Right atrium auricular region (tissue), 2 donors: Measurements from ENCODE around the gene PCYOX1L. TPM values are rescaled to one million over a fixed set of nuclear protein-coding genes. Genes with fewer than 3 reads are reported as not detected.
A peak's percentile ranks its signal among the peaks of the same experiment; 100 is the strongest.

Experiments used
- DNase-seq: peaks from one replicate; pipeline ENCODE4 v3.0.0-alpha.2; 2019; ENCODE audit warnings: low spot score
- H3K27ac ChIP-seq, 2 donors: fragments of 200-600 bp; sonication (generic); 1 replicate in 1 of 2; 2 replicates in 1 of 2; pipeline ENCODE4 v1.5.1; 2016 to 2019
- H3K27me3 ChIP-seq, 2 donors: fragments of 200-600 bp; sonication (generic); one replicate each; pipeline versions ENCODE4 v1.5.1 to v1.6.0; 2017 to 2019
- H3K36me3 ChIP-seq: fragments of 200-600 bp; sonication (generic); one replicate; pipeline ENCODE4 v1.5.1; 2016
- H3K4me1 ChIP-seq, 2 donors: fragments of 200-600 bp; sonication (generic); one replicate each; pipeline versions ENCODE4 v1.5.1 to v1.6.0; 2017 to 2019
- H3K4me3 ChIP-seq, 2 donors: fragments of 200-600 bp; sonication (generic); 1 replicate in 1 of 2; 2 replicates in 1 of 2; pipeline ENCODE4 v1.5.1; 2017 to 2019; ENCODE audit warnings: mild to moderate bottlenecking in 1 of 2, moderate library complexity in 1 of 2
- H3K9me3 ChIP-seq, 2 donors: fragments of 200-600 bp; sonication (generic); one replicate each; pipeline ENCODE4 v1.5.1; 2019
- CTCF ChIP-seq, 2 donors: fragments of 200-600 bp; sonication (generic); IDR thresholded peaks; one replicate each; pipeline ENCODE4 v1.5.1; 2019; ENCODE audit warnings: antibody characterized with exemption in 2 of 2
- total RNA-seq, 2 donors: library from RNA; depleted of rRNA; stranded (reverse); fragments of >200 nt; gene quantifications; one replicate each; pipeline ENCODE4 v1.1.0, GENCODE V29; 2016

The PCYOX1L gene
- total RNA-seq, 2 donors from 2014 or later = 4.0 to 5.6 TPM

GRCh38 chr5:149370878-149371277 lies 13.0 kb downstream of the PCYOX1L start:
- DNase-seq = no peak
- H3K27me3 ChIP-seq = no peaks in the 10 kb centered on the region
- no peak for TF ChIP-seq CTCF (IDR thresholded peaks at IDR 0.05)
- H3K36me3 ChIP-seq = no peaks in the 10 kb centered on the region
- peaks cover 0 to 24% of the 10 kb centered on the region in 2 donors for H3K4me1 ChIP-seq
- no peaks in the 10 kb centered on the region for H3K9me3 ChIP-seq
- no peak overlapping the region for H3K4me3 ChIP-seq
- H3K27ac ChIP-seq = no peak overlapping the region

GRCh38 chr5:149371296-149371962 lies 13.6 kb downstream of the PCYOX1L start:
- peak; percentile 58 to 83 for TF ChIP-seq CTCF (IDR thresholded peaks at IDR 0.05)
- peaks cover 0 to 24% of the 10 kb centered on the region in 2 donors for H3K4me1 ChIP-seq
- no peaks in the 10 kb centered on the region for H3K9me3 ChIP-seq
- no peaks in the 10 kb centered on the region for H3K36me3 ChIP-seq
- H3K4me3 ChIP-seq = no peak overlapping the region
- H3K27ac ChIP-seq = no peak overlapping the region
- no peak for DNase-seq
- H3K27me3 ChIP-seq = no peaks in the 10 kb centered on the region

GRCh38 chr5:149372076-149372795 lies 14.4 kb downstream of the PCYOX1L start:
- DNase-seq = no peak
- Histone ChIP-seq H3K4me1 (peaks cover 0 to 22% of the 10 kb centered on the region in 2 donors), H3K27me3 (no peaks in the 10 kb centered on the region), H3K9me3 (no peaks in the 10 kb centered on the region), H3K4me3 (no peak overlapping the region), H3K27ac (peak overlapping the region in 1 of 2 donors; percentile 0), H3K36me3 (no peaks in the 10 kb centered on the region)
- no peak for TF ChIP-seq CTCF (IDR thresholded peaks at IDR 0.05)

- Histone ChIP-seq H3K27me3 (no peaks in the 10 kb centered on the region), H3K27ac (no peak overlapping the region), H3K4me3 (no peak overlapping the region), H3K36me3 (no peaks in the 10 kb centered on the region), H3K4me1 (peaks cover 0 to 16% of the 10 kb centered on the region in 2 donors), H3K9me3 (no peaks in the 10 kb centered on the region)
- TF ChIP-seq CTCF (IDR thresholded peaks at IDR 0.05) = no peak
- DNase-seq = no peak
Observed at GRCh38 chr5:149372932-149373331, 15.1 kb downstream of the PCYOX1L start.

- TF ChIP-seq CTCF (IDR thresholded peaks at IDR 0.05) = no peak
- DNase-seq = no peak
- Histone ChIP-seq H3K27me3 (no peaks in the 10 kb centered on the region), H3K27ac (no peak overlapping the region), H3K4me1 (peaks cover 0 to 18% of the 10 kb centered on the region in 2 donors), H3K4me3 (no peak overlapping the region), H3K9me3 (no peaks in the 10 kb centered on the region), H3K36me3 (no peaks in the 10 kb centered on the region)
Observed at GRCh38 chr5:149374303-149374702, 16.5 kb downstream of the PCYOX1L start.
